ENCODE data around the gene CDH23. TPM values are rescaled to one million over a fixed set of nuclear protein-coding genes. Genes with fewer than 3 reads are reported as not detected.

The CDH23 gene
- total RNA-seq, 1 donor from 2014 or later = 10.3 TPM

- no peak for TF ChIP-seq CTCF (IDR thresholded peaks at IDR 0.05)
- no peak for TF ChIP-seq POLR2AphosphoS5 (IDR thresholded peaks at IDR 0.05; ENCODE audit: insufficient read depth in 1 of 2, low read depth in 1 of 2)
- no peak for TF ChIP-seq POLR2A (IDR thresholded peaks at IDR 0.05)
- Histone ChIP-seq H3K36me3 (no peaks in the 10 kb centered on the region), H3K9me3 (no peaks in the 10 kb centered on the region), H3K27me3 (no peaks in the 10 kb centered on the region), H3K27ac (no peak overlapping the region), H3K4me1 (peaks cover under 1% of the 10 kb centered on the region), H3K4me3 (no peak overlapping the region)
- intact Hi-C loops (cut with DNase I) = no loop called here
- DNase-seq (ENCODE audit: extremely low spot score in 2 of 2) = no peak
These were observed 85.2 kb downstream of the CDH23 start for GRCh38 chr10:71481746-71482410.

GRCh38 chr10:71482620-71483019 is 85.9 kb downstream of the CDH23 start:
- H3K27ac ChIP-seq = no peak overlapping the region
- H3K4me1 ChIP-seq = no peaks in the 10 kb centered on the region
- no peaks in the 10 kb centered on the region for H3K36me3 ChIP-seq
- H3K9me3 ChIP-seq = no peaks in the 10 kb centered on the region
- H3K4me3 ChIP-seq = no peak overlapping the region
- H3K27me3 ChIP-seq = no peaks in the 10 kb centered on the region
- intact Hi-C loops (cut with DNase I) = no loop called here
- TF ChIP-seq CTCF (IDR thresholded peaks at IDR 0.05) = no peak
- TF ChIP-seq POLR2A (IDR thresholded peaks at IDR 0.05) = no peak
- TF ChIP-seq POLR2AphosphoS5 (IDR thresholded peaks at IDR 0.05; ENCODE audit: insufficient read depth in 1 of 2, low read depth in 1 of 2) = no peak
- DNase-seq (ENCODE audit: extremely low spot score in 2 of 2) = no peak

- H3K36me3 ChIP-seq = no peaks in the 10 kb centered on the region
- DNase-seq (ENCODE audit: extremely low spot score in 2 of 2) = no peak
- H3K27me3 ChIP-seq = no peaks in the 10 kb centered on the region
- no peaks in the 10 kb centered on the region for H3K9me3 ChIP-seq
- intact Hi-C loops (cut with DNase I) = no loop called here
- H3K4me3 ChIP-seq = no peak overlapping the region
- no peak overlapping the region for H3K27ac ChIP-seq
- TF ChIP-seq POLR2A (IDR thresholded peaks at IDR 0.05) = no peak
- no peaks in the 10 kb centered on the region for H3K4me1 ChIP-seq
These were observed 86.4 kb downstream of the CDH23 start for GRCh38 chr10:71483135-71483534.

- no peaks in the 10 kb centered on the region for H3K4me1 ChIP-seq
- H3K9me3 ChIP-seq = no peaks in the 10 kb centered on the region
- H3K27me3 ChIP-seq = no peaks in the 10 kb centered on the region
- H3K36me3 ChIP-seq = no peaks in the 10 kb centered on the region
- no peak for DNase-seq (ENCODE audit: extremely low spot score in 2 of 2)
- intact Hi-C loops (cut with DNase I) = no loop called here
- TF ChIP-seq POLR2AphosphoS5 (IDR thresholded peaks at IDR 0.05; ENCODE audit: insufficient read depth in 1 of 2, low read depth in 1 of 2) (no peak), POLR2A (IDR thresholded peaks at IDR 0.05) (no peak), CTCF (IDR thresholded peaks at IDR 0.05) (no peak)
- no peak overlapping the region for H3K4me3 ChIP-seq
- H3K27ac ChIP-seq = no peak overlapping the region
These were observed 87.4 kb downstream of the CDH23 start for GRCh38 chr10:71483885-71484751.

- Histone ChIP-seq H3K27ac (no peak overlapping the region), H3K27me3 (no peaks in the 10 kb centered on the region), H3K36me3 (no peaks in the 10 kb centered on the region), H3K4me1 (no peaks in the 10 kb centered on the region), H3K4me3 (no peak overlapping the region), H3K9me3 (no peaks in the 10 kb centered on the region)
- DNase-seq (ENCODE audit: extremely low spot score in 2 of 2) = no peak
- no peak for TF ChIP-seq CTCF (IDR thresholded peaks at IDR 0.05)
- TF ChIP-seq POLR2AphosphoS5 (IDR thresholded peaks at IDR 0.05; ENCODE audit: insufficient read depth in 1 of 2, low read depth in 1 of 2) = no peak
- no peak for TF ChIP-seq POLR2A (IDR thresholded peaks at IDR 0.05)
- intact Hi-C loops (cut with DNase I) = no loop called here
These were observed 89.9 kb downstream of the CDH23 start for GRCh38 chr10:71486484-71487114.

Data from vagina (tissue), 2 donors.